ENCODE measurements around the gene SPSB1. TPM values are rescaled to one million over a fixed set of nuclear protein-coding genes. Genes with fewer than 3 reads are reported as not detected.
A peak's percentile ranks its signal among the peaks of the same experiment; 100 is the strongest.

The SPSB1 gene
- total RNA-seq, 1 donor = 23.2 TPM

DNA sequence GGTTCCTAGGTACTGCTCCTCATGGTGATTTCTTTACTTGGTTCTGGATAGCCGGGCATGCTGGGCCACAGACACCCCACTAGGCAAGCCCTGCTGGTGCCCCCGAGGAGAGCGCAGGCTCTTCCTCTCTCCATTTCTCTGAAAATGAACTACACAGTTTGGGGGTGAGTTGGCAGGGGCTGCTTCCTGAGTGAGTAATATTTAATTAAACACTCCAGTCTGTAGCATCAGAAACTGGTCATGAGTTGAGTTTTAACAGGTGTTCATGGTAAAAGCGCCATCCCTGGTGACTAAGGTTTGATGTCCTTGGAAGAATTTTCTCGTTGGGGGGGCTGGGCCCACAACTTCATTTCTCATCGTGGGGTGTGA lies 1.7 kb downstream of the SPSB1 start:
- TF ChIP-seq CTCF (IDR thresholded peaks at IDR 0.05; ENCODE audit: extremely low read depth, low read depth, low read length) = no peak
- Histone ChIP-seq H3K4me2 (ENCODE audit: insufficient read depth, low read length) (peak overlapping the region; percentile 96), H3K36me3 (ENCODE audit: insufficient read depth, low read length) (peaks cover 5% of the 10 kb centered on the region), H3K27me3 (ENCODE audit: insufficient read depth, low read length) (no peaks in the 10 kb centered on the region), H2AFZ (ENCODE audit: low read length) (no peak overlapping the region), H3K79me2 (ENCODE audit: insufficient read depth, low read length) (peaks cover 59% of the 10 kb centered on the region), H3K9me3 (ENCODE audit: low read depth, low read length) (no peaks in the 10 kb centered on the region), H3K4me3 (ENCODE audit: insufficient read depth, low read length) (peak overlapping the region; percentile 77), H3K27ac (ENCODE audit: low read depth, low read length) (peak overlapping the region; percentile 26), H4K20me1 (ENCODE audit: insufficient read depth, low read length) (peaks cover 46% of the 10 kb centered on the region), H3K4me1 (ENCODE audit: insufficient read depth, low read length) (peaks cover 40% of the 10 kb centered on the region)
- peak; percentile 82 for DNase-seq (ENCODE audit: insufficient read length, low spot score, missing footprints)

DNA sequence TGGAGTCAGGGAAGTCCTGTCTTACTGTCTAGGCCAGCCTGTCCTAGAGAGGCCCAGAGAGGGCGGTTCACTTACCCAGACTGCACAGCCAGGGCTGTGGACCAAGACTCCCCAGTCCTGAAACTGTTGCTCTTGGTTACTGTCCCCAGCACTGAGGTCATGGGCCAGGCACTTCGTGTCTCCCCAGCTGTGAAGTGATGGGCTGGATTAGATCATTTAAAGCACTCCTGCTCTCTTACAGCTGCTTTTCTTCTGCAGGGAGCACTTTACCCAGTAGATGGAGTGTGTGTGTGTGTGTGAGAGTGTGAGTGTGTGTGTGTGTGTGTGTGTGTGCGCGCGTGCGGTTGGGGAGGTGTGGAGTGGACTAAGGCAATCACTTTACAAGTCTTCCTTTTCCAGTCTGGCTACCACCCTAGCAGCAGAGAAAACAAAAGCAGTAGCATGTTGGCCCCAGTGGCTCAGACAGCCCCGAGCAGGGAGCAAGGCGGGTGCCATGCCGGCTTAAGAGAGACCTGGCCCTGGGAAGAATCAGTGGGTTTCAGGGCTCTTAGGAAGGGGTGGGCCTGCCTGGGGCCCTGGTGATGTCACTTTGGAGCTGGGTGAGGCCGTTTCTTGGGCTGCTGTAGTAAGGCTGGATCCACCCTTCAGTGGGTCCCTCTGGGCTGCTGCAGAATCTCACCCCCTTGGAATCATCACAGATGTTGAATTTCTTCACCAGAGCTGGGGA lies 2.4 kb downstream of the SPSB1 start:
- Histone ChIP-seq H3K36me3 (ENCODE audit: insufficient read depth, low read length) (peaks cover 5% of the 10 kb centered on the region), H4K20me1 (ENCODE audit: insufficient read depth, low read length) (peaks cover 48% of the 10 kb centered on the region), H3K27ac (ENCODE audit: low read depth, low read length) (peak overlapping the region; percentile 26), H3K4me2 (ENCODE audit: insufficient read depth, low read length) (peak overlapping the region; percentile 96), H3K4me3 (ENCODE audit: insufficient read depth, low read length) (peak overlapping the region; percentile 77), H2AFZ (ENCODE audit: low read length) (no peak overlapping the region), H3K27me3 (ENCODE audit: insufficient read depth, low read length) (no peaks in the 10 kb centered on the region), H3K4me1 (ENCODE audit: insufficient read depth, low read length) (peaks cover 38% of the 10 kb centered on the region), H3K9me3 (ENCODE audit: low read depth, low read length) (no peaks in the 10 kb centered on the region), H3K79me2 (ENCODE audit: insufficient read depth, low read length) (peaks cover 62% of the 10 kb centered on the region)
- TF ChIP-seq CTCF (IDR thresholded peaks at IDR 0.05; ENCODE audit: extremely low read depth, low read depth, low read length) = peak; percentile 30
- DNase-seq (ENCODE audit: insufficient read length, low spot score, missing footprints) = peak; percentile 76

GRCh38 chr1:9295884-9296283 lies 3.2 kb downstream of the SPSB1 start:
- Histone ChIP-seq H3K27ac (ENCODE audit: low read depth, low read length) (no peak overlapping the region), H3K4me1 (ENCODE audit: insufficient read depth, low read length) (peaks cover 39% of the 10 kb centered on the region), H3K79me2 (ENCODE audit: insufficient read depth, low read length) (peaks cover 70% of the 10 kb centered on the region), H4K20me1 (ENCODE audit: insufficient read depth, low read length) (peaks cover 53% of the 10 kb centered on the region), H3K4me3 (ENCODE audit: insufficient read depth, low read length) (no peak overlapping the region), H3K36me3 (ENCODE audit: insufficient read depth, low read length) (peaks cover 5% of the 10 kb centered on the region), H2AFZ (ENCODE audit: low read length) (no peak overlapping the region), H3K4me2 (ENCODE audit: insufficient read depth, low read length) (no peak overlapping the region), H3K27me3 (ENCODE audit: insufficient read depth, low read length) (no peaks in the 10 kb centered on the region), H3K9me3 (ENCODE audit: low read depth, low read length) (no peaks in the 10 kb centered on the region)
- DNase-seq (ENCODE audit: insufficient read length, low spot score, missing footprints) = no peak
- TF ChIP-seq CTCF (IDR thresholded peaks at IDR 0.05; ENCODE audit: extremely low read depth, low read depth, low read length) = no peak

DNA sequence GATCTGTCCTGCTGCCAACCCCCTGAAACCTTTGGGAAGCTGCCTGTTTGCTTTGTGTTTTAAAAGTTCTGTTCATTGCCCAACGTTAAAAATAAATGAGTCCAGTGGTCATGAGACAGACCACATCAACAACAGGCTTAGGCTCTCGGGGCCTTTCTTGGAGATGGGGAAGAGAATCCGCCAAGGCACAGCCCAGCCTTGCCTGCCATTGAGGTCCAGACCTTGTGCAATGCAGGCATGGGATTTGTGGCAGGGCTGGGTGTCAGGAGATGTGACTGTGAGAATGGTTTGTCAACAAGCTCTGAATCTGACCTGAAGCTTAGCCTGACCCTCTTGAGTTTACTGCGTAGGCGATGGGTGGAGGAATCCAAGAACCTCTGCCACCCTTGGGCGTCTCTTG lies 4.2 kb downstream of the SPSB1 start:
- Histone ChIP-seq H3K27me3 (ENCODE audit: insufficient read depth, low read length) (no peaks in the 10 kb centered on the region), H3K9me3 (ENCODE audit: low read depth, low read length) (no peaks in the 10 kb centered on the region), H3K4me1 (ENCODE audit: insufficient read depth, low read length) (peaks cover 36% of the 10 kb centered on the region), H3K36me3 (ENCODE audit: insufficient read depth, low read length) (peaks cover 5% of the 10 kb centered on the region), H2AFZ (ENCODE audit: low read length) (no peak overlapping the region), H3K27ac (ENCODE audit: low read depth, low read length) (no peak overlapping the region), H3K4me3 (ENCODE audit: insufficient read depth, low read length) (no peak overlapping the region), H3K79me2 (ENCODE audit: insufficient read depth, low read length) (peaks cover 80% of the 10 kb centered on the region), H3K4me2 (ENCODE audit: insufficient read depth, low read length) (no peak overlapping the region), H4K20me1 (ENCODE audit: insufficient read depth, low read length) (peaks cover 58% of the 10 kb centered on the region)
- no peak for DNase-seq (ENCODE audit: insufficient read length, low spot score, missing footprints)
- no peak for TF ChIP-seq CTCF (IDR thresholded peaks at IDR 0.05; ENCODE audit: extremely low read depth, low read depth, low read length)
